HepG2 (cell line): ENCODE data around the gene COA1. TPM values are rescaled to one million over a fixed set of nuclear protein-coding genes. Genes with fewer than 3 reads are reported as not detected.

Source experiments
- ATAC-seq: fragments of 200-7000 bp; cut with Tn5 transposase; 3 replicates; pipeline ENCODE4 v1.9.1; 2020; ENCODE audit warnings: mild to moderate bottlenecking, moderate library complexity
- BruUV-seq: library from RNA; stranded (reverse); fragments of 400-500 nt; replicated peaks from 2 replicates; lab custom pipeline; 2021; lab: Mats Ljungman, UMichigan
- CTCF ChIA-PET: fragments of 300-600 bp; formaldehyde crosslinking; extraction: SDS; loops from one replicate; lab custom pipeline; 2021; ENCODE audit warnings: low total read pairs, inconsistent platforms, low intra/inter-chr PET ratio; lab: Yijun Ruan, JAX
- POLR2A ChIA-PET: fragments of 350-600 bp; sonication (Branson Sonifier 250); formaldehyde crosslinking; loops from one replicate; lab custom pipeline; 2020; ENCODE audit warnings: antibody characterized with exemption, inconsistent platforms; lab: Yijun Ruan, JAX
- DNase-seq: peaks from one replicate; pipeline ENCODE4 v3.0.0-alpha.2; 2015; ENCODE audit warnings: low spot score
- FAIRE-seq: peaks from 3 replicates; lab custom pipeline; 2011; peaks lifted over from hg19 to GRCh38; lab: Jason Lieb, UNC
- H2AFZ ChIP-seq: one replicate; pipeline ENCODE4 v1.6.1; 2011; ENCODE audit warnings: low read length, inconsistent platforms
- H3K27ac ChIP-seq: fragments of 300-600 bp; 3 replicates; pipeline ENCODE4 v1.8.0; 2011; ENCODE audit warnings: mixed run types, mild to moderate bottlenecking, mixed read lengths, low read length, inconsistent platforms; ENCODE audit not compliant: insufficient read depth; ENCODE audit errors: extremely low read length
- H3K27me3 ChIP-seq, 2 experiments: fragments of 200-600 bp in 1 of 2; 2 replicates in 1 of 2; 3 replicates in 1 of 2; pipeline versions ENCODE4 v1.6.0 to v1.8.0; 2011; ENCODE audit warnings: low read length in 2 of 2, mild to moderate bottlenecking in 2 of 2, moderate library complexity in 2 of 2, inconsistent platforms in 1 of 2; ENCODE audit not compliant: insufficient read depth in 2 of 2, control insufficient read depth in 1 of 2
- H3K36me3 ChIP-seq, 2 experiments: fragments of 200-600 bp in 1 of 2; replicated peaks in 1 of 2; 2 replicates in 1 of 2; 3 replicates in 1 of 2; pipeline versions ENCODE4 v1.5.1 to v1.8.0; 2011; ENCODE audit warnings: low read length in 2 of 2, inconsistent platforms in 1 of 2; ENCODE audit not compliant: insufficient read depth in 2 of 2, control insufficient read depth in 1 of 2
- H3K4me1 ChIP-seq: 2 replicates; pipeline ENCODE4 v1.5.1; 2012; ENCODE audit warnings: low read length, inconsistent platforms; ENCODE audit not compliant: insufficient read depth
- H3K4me2 ChIP-seq: 2 replicates; pipeline ENCODE4 v1.6.0; 2011; ENCODE audit warnings: low read depth, low read length, inconsistent platforms
- H3K4me3 ChIP-seq, 3 experiments: fragments of 200-600 bp in 1 of 3; sonication (generic), shearing (Covaris generic) in 1 of 3; replicated peaks in 1 of 3; 2 replicates each; pipeline ENCODE4 v1.5.1; 2011 to 2016; ENCODE audit warnings: low read length in 3 of 3, inconsistent platforms in 2 of 3, low read depth in 2 of 3, mild to moderate bottlenecking in 2 of 3, control low read depth in 1 of 3, mixed read lengths in 1 of 3; ENCODE audit not compliant: insufficient read depth in 1 of 3
- H3K79me2 ChIP-seq: one replicate; pipeline ENCODE4 v1.6.1; 2011; ENCODE audit warnings: low read length, inconsistent platforms; ENCODE audit not compliant: insufficient read depth
- H3K9ac ChIP-seq: 2 replicates; pipeline ENCODE4 v1.6.0; 2011; ENCODE audit warnings: mild to moderate bottlenecking, low read depth, low read length, inconsistent platforms; ENCODE audit not compliant: insufficient read depth
- H3K9me3 ChIP-seq: 2 replicates; pipeline ENCODE4 v1.5.1; 2012; ENCODE audit warnings: mild to moderate bottlenecking, low read length
- H4K20me1 ChIP-seq: 2 replicates; pipeline ENCODE4 v1.6.0; 2011; ENCODE audit warnings: inconsistent platforms, mild to moderate bottlenecking, low read length, moderate library complexity; ENCODE audit not compliant: insufficient read depth
- ARHGAP35 ChIP-seq: sonication (generic); formaldehyde crosslinking; IDR thresholded peaks from 2 replicates; pipeline ENCODE4 v1.9.0; 2022; ENCODE audit warnings: mild to moderate bottlenecking, inconsistent platforms, moderate library complexity, missing genetic modification reagents, borderline replicate concordance
- CREM ChIP-seq, 2 experiments: sonication (generic) in 1 of 2; formaldehyde crosslinking in 1 of 2; IDR thresholded peaks; 2 replicates each; pipeline versions ENCODE4 v1.4.0 to v1.6.1; 2016 to 2020; ENCODE audit warnings: antibody characterized with exemption in 1 of 2, mild to moderate bottlenecking in 1 of 2, missing genetic modification reagents in 1 of 2
- GABPB1 ChIP-seq: IDR thresholded peaks from 2 replicates; pipeline ENCODE4 v1.6.1; 2016; ENCODE audit warnings: mild to moderate bottlenecking, missing genetic modification reagents, moderate library complexity, missing compliant biosample characterization
- HOXA9 ChIP-seq: sonication (generic); formaldehyde crosslinking; IDR thresholded peaks from 2 replicates; pipeline ENCODE4 v1.8.1; 2022; ENCODE audit warnings: missing genetic modification reagents, mild to moderate bottlenecking, moderate library complexity, borderline replicate concordance
- KLF11 ChIP-seq: IDR thresholded peaks from 2 replicates; pipeline ENCODE4 v1.6.1; 2016; ENCODE audit warnings: missing compliant biosample characterization
- MIER2 ChIP-seq: IDR thresholded peaks from 2 replicates; pipeline ENCODE4 v1.6.1; 2016; ENCODE audit warnings: missing biosample characterization, missing genetic modification reagents
- PCBP1 ChIP-seq: fragments of 200-400 bp; formaldehyde crosslinking; IDR thresholded peaks from 2 replicates; pipeline ENCODE4 v1.6.1; 2017; ENCODE audit warnings: mild to moderate bottlenecking, low read depth, low read length, borderline replicate concordance
- REPIN1 ChIP-seq: sonication (generic); formaldehyde crosslinking; IDR thresholded peaks from 2 replicates; pipeline ENCODE4 v1.8.0; 2022; ENCODE audit warnings: missing genetic modification reagents, low read depth, mild to moderate bottlenecking, borderline replicate concordance
- SMARCC2 ChIP-seq: fragments of 450-650 bp; IDR thresholded peaks from 2 replicates; pipeline ENCODE4 v1.6.1; 2017; ENCODE audit warnings: antibody characterized with exemption, mild to moderate bottlenecking
- THAP8 ChIP-seq: sonication (generic); formaldehyde crosslinking; IDR thresholded peaks from 2 replicates; pipeline ENCODE4 v1.5.1; 2020; ENCODE audit warnings: missing genetic modification reagents, mild to moderate bottlenecking, borderline replicate concordance
- ZBTB49 ChIP-seq: sonication (generic); formaldehyde crosslinking; IDR thresholded peaks from 2 replicates; pipeline ENCODE4 v1.4.0; 2020; ENCODE audit warnings: missing genetic modification reagents, borderline replicate concordance
- ZFP91 ChIP-seq: sonication (generic); formaldehyde crosslinking; IDR thresholded peaks from 2 replicates; pipeline ENCODE4 v1.9.0; 2022; ENCODE audit warnings: missing genetic modification reagents, mild to moderate bottlenecking, borderline replicate concordance
- ZKSCAN5 ChIP-seq: sonication (generic); formaldehyde crosslinking; IDR thresholded peaks from 2 replicates; pipeline ENCODE4 v1.5.1; 2020; ENCODE audit warnings: mild to moderate bottlenecking, missing genetic modification reagents
- ZNF501 ChIP-seq: sonication (generic); formaldehyde crosslinking; IDR thresholded peaks from 2 replicates; pipeline ENCODE4 v1.5.1; 2020; ENCODE audit warnings: mild to moderate bottlenecking, moderate library complexity, missing genetic modification reagents
- ZNF704 ChIP-seq: sonication (generic); formaldehyde crosslinking; IDR thresholded peaks from 2 replicates; pipeline ENCODE4 v1.8.1; 2023; ENCODE audit warnings: mild to moderate bottlenecking, inconsistent platforms, moderate library complexity, missing genetic modification reagents, borderline replicate concordance
- ZSCAN21 ChIP-seq: sonication (generic); formaldehyde crosslinking; IDR thresholded peaks from 2 replicates; pipeline ENCODE4 v1.8.0; 2022; ENCODE audit warnings: mild to moderate bottlenecking, missing genetic modification reagents, moderate library complexity, borderline replicate concordance
- WGBS: methylation state at CpG from one replicate; pipeline ENCODE4 v1.1.6; 2017; ENCODE audit warnings: low lambda C conversion rate; 5-methylcytosine and 5-hydroxymethylcytosine counted together
- in situ Hi-C: cut with HindIII; loops from 2 replicates; pipeline ENCODE4 v1.10.0; 2017; ENCODE audit warnings: low pct_unique_long_range_greater_than_20kb; ENCODE audit not compliant: extremely low pct_ligation_motif_present
- intact Hi-C: fragments of 100-400 bp; cut with micrococcal nuclease; formaldehyde crosslinking; loops from one replicate; pipeline ENCODE4 v1.10.0; 2022; ENCODE audit not compliant: unreplicated experiment
- polyA plus RNA-seq, 8 experiments: library from polyadenylated mRNA; depleted of rRNA in 3 of 8; stranded (reverse) in 7 of 8; unstranded in 1 of 8; fragments of >200 nt; fragmentation: Illumina TruSeq in 4 of 8; extraction: Trizol in 4 of 8; gene quantifications; 2 replicates each; pipeline versions ENCODE4 v1.2.1 to v1.2.3, GENCODE V29; 2011 to 2016; ENCODE audit warnings: low read depth in 4 of 8, missing spikeins in 1 of 8, mixed read lengths in 1 of 8; ENCODE audit not compliant: insufficient read depth in 1 of 8
- total RNA-seq, 5 experiments: library from RNA; depleted of rRNA; stranded (reverse); fragments of >200 nt; fragmentation: Illumina TruSeq; extraction: Trizol; gene quantifications; 2 replicates each; pipeline ENCODE4 v1.2.3, GENCODE V29; 2016; ENCODE audit warnings: low read depth in 1 of 5

The COA1 gene
- total and polyA plus RNA-seq, 2 of the 13 experiments (the other 11 are each of a cell fraction or from before 2014, with no cell fraction given), result 33.2 to 65.7 TPM

GRCh38 chr7:43679210-43680068 lies 49.9 kb downstream of the COA1 start:
- no TSS peak for BruUV-seq
- CTCF ChIA-PET, result no interaction called here

More at GRCh38 chr7:43679210-43680068, 49.9 kb downstream of the COA1 start:
- Histone ChIP-seq H3K36me3 (no peaks in the 10 kb centered on the region), H3K9me3 (no peaks in the 10 kb centered on the region), H3K4me1 (peaks cover 30% of the 10 kb centered on the region), H3K4me3 (no peak overlapping the region), H4K20me1 (no peaks in the 10 kb centered on the region; the same call in 1 of the 2 replicates), H3K27ac (no peak overlapping the region), H3K27me3 (no peaks in the 10 kb centered on the region), H3K79me2 (peaks cover 85% of the 10 kb centered on the region), H3K4me2 (no peak overlapping the region), H3K9ac (no peak overlapping the region), H2AFZ (no peak overlapping the region)
- WGBS, result 97% methylated on average over 4 of the region's 4 CpGs
- in situ Hi-C loops, result no loop called here
- ATAC-seq, result no peak
- no peak for TF ChIP-seq ZFP91 (CRISPR knock-in tag)
- no peak for TF ChIP-seq KLF11
- no peak for TF ChIP-seq ZKSCAN5 (CRISPR knock-in tag)
- TF ChIP-seq GABPB1, result no peak
- TF ChIP-seq THAP8 (CRISPR knock-in tag), result no peak
- no peak for TF ChIP-seq PCBP1
- TF ChIP-seq CREM (IDR thresholded peaks at IDR 0.05), result no peak
- no peak for TF ChIP-seq CREM (CRISPR knock-in tag; IDR thresholded peaks at IDR 0.05)
- no peak for TF ChIP-seq ARHGAP35 (CRISPR knock-in tag)
- TF ChIP-seq HOXA9, result no peak
- no peak for TF ChIP-seq ZNF501 (CRISPR knock-in tag)
- no peak for TF ChIP-seq ZBTB49
- no peak for TF ChIP-seq ZNF704 (CRISPR knock-in tag)
- TF ChIP-seq SMARCC2, result no peak
- no peak for TF ChIP-seq ZSCAN21
- no peak for TF ChIP-seq MIER2 (CRISPR knock-in tag)
- TF ChIP-seq REPIN1 (CRISPR knock-in tag), result no peak
- intact Hi-C loops, result no loop called here
- no peak for FAIRE-seq
- no peak for DNase-seq
- POLR2A ChIA-PET, result interaction anchor here (0.6 kb wide), 1 partner anchor 39 kb away, joined by 3 read pairs; no protein-coding TSS in a partner anchor
